ENCODE results near the gene MAD2L1BP. TPM values are rescaled to one million over a fixed set of nuclear protein-coding genes. Genes with fewer than 3 reads are reported as not detected.

Gene MAD2L1BP
- total RNA-seq, 1 experiment from 2014 or later = 46.3 TPM

- no peak overlapping the region for H4K5ac ChIP-seq (ENCODE audit: insufficient read length, low read depth, low read length)
Measured at GRCh38 chr6:43669922-43670622, 34.4 kb downstream of the MAD2L1BP start.

More at GRCh38 chr6:43669922-43670622, 34.4 kb downstream of the MAD2L1BP start:
- H3K4me3 Mint-ChIP-seq = no peak overlapping the region
- Histone ChIP-seq H3K23me2 (ENCODE audit: insufficient read length, low read depth, low read length, poor library complexity, severe bottlenecking) (no peaks in the 10 kb centered on the region), H2AFZ (ENCODE audit: low read length) (no peak overlapping the region), H4K91ac (ENCODE audit: insufficient read length, low read depth, low read length) (no peak overlapping the region), H3K23ac (ENCODE audit: insufficient read length, low read depth, low read length) (no peak overlapping the region), H3K27me3 (ENCODE audit: insufficient read depth, low read length) (no peaks in the 10 kb centered on the region), H3K9me3 (ENCODE audit: control insufficient read depth, low read depth, low read length) (no peaks in the 10 kb centered on the region), H2AK5ac (ENCODE audit: insufficient read length, low read length) (no peak overlapping the region), H3K4ac (ENCODE audit: low read depth, low read length) (no peak overlapping the region), H3K79me2 (ENCODE audit: insufficient read depth, low read length) (no peaks in the 10 kb centered on the region), H4K8ac (replicated peaks; ENCODE audit: insufficient read length, low read depth, low read length) (no peak overlapping the region), H3T11ph (ENCODE audit: low read length) (no peak overlapping the region), H3K4me1 (ENCODE audit: insufficient read depth, low read length) (peaks cover 4% of the 10 kb centered on the region), H3K27ac (ENCODE audit: insufficient read length, low read depth, low read length) (no peak overlapping the region), H2BK5ac (ENCODE audit: insufficient read length, low read length) (no peak overlapping the region), H3K9ac (ENCODE audit: extremely low read depth, insufficient read length, low read length) (no peak overlapping the region), H3K56ac (ENCODE audit: insufficient read length, low read depth, low read length) (no peak overlapping the region), H4K20me1 (ENCODE audit: control insufficient read depth, insufficient read depth, insufficient read length) (no peaks in the 10 kb centered on the region), H2BK12ac (ENCODE audit: insufficient read length, low read depth, low read length) (no peak overlapping the region), H2BK15ac (ENCODE audit: low read depth, low read length) (no peak overlapping the region), H2BK20ac (ENCODE audit: low read depth, low read length, poor library complexity, severe bottlenecking) (no peak overlapping the region), H2BK120ac (ENCODE audit: low read depth, low read length, poor library complexity, severe bottlenecking) (no peak overlapping the region), H3K4me2 (ENCODE audit: insufficient read depth, insufficient read length, low read length) (no peak overlapping the region), H3K18ac (ENCODE audit: insufficient read length, low read depth, low read length) (no peak overlapping the region), H3K79me1 (ENCODE audit: insufficient read depth, low read depth, low read length, poor library complexity, severe bottlenecking) (no peaks in the 10 kb centered on the region), H3K14ac (ENCODE audit: insufficient read depth, low read length) (no peak overlapping the region)
- H3K36me3 Mint-ChIP-seq (ENCODE audit: insufficient read depth in 1 of 3, low read depth in 3 of 3) = peaks cover 21 to 47% (median 44%) of the 10 kb centered on the region in 3 experiments
- TF ChIP-seq, protein P1, sequence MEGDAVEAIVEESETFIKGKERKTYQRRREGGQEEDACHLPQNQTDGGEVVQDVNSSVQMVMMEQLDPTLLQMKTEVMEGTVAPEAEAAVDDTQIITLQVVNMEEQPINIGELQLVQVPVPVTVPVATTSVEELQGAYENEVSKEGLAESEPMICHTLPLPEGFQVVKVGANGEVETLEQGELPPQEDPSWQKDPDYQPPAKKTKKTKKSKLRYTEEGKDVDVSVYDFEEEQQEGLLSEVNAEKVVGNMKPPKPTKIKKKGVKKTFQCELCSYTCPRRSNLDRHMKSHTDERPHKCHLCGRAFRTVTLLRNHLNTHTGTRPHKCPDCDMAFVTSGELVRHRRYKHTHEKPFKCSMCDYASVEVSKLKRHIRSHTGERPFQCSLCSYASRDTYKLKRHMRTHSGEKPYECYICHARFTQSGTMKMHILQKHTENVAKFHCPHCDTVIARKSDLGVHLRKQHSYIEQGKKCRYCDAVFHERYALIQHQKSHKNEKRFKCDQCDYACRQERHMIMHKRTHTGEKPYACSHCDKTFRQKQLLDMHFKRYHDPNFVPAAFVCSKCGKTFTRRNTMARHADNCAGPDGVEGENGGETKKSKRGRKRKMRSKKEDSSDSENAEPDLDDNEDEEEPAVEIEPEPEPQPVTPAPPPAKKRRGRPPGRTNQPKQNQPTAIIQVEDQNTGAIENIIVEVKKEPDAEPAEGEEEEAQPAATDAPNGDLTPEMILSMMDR (conservative IDR thresholded peaks at IDR 0.05) = no peak
- peaks cover 32 to 39% of the 10 kb centered on the region in 2 experiments for H3K4me1 Mint-ChIP-seq
- WGBS (ENCODE audit: extremely low coverage, insufficient read length, low lambda C conversion rate) = no CpG with 5 or more reads among the region's 6 CpGs
- peak; percentile 53 for DNase-seq
- H3K9me3 Mint-ChIP-seq = no peaks in the 10 kb centered on the region; a peak in 2 of 5 replicates
- peak overlapping the region in 2 of 3 experiments; percentile 79 to 81; a peak in 3 of 7 replicates for H3K27ac Mint-ChIP-seq
- peaks cover 13% of the 10 kb centered on the region for H3K27me3 Mint-ChIP-seq (ENCODE audit: low read depth)
